IPS-NIHi7 (cell line): ENCODE measurements around the gene TENT4B.
"Not testable (repeated sequence)": the region's sequence is repeated elsewhere in the genome, so short reads cannot be mapped to it uniquely, and the experiment has no call there.

ENCODE experiments used
- DNase-seq: peaks from one replicate; pipeline ENCODE4 v3.0.0; 2012; ENCODE audit warnings: mixed read lengths; ENCODE audit errors: extremely low spot score

Gene TENT4B

DNA sequence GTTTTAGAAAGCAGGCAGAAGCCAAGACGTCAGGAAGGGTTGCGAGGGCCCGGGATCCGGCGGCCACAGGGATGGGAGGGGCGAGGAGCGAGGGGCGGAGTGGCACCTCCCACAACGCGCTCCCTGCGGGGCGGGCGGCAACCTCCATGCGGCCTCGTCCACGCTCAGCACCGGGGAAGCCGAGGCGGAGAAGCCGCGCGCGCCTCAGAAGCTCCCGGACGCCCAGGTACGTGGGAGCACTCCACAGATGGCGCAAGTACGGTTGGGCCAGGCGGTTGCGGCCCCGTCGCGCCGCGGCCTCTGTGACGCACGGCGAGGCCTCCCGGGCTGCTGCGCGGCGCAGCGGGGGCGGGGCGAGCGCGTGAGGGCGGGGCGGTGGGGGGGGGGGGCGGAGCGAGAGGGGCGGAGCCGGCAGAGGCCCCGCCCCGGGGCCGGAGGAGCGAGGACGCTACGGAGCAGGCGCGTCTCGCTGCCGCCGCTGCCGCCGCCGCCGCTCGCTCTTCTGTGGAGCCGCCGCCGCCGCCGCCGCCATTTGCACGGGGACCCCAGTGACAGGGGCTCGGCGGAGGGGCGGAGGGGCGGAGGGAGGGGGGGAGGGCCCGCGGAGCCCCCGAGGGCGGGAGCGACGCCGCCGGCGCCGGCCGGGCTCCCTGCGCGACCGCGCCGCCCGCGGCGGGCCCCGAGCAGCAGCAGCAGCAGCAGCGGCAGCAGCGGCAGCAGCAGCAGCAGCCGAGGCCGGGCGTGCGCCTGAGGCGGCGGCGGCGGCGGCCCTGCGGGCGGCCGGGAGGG, at the start of gene TENT4B:
TSS of gene TENT4B (plus strand) at position 500 of the 789 bp plus-strand sequence. CDS start 316 bp downstream, outside the sequence.
- peak; percentile 97 for DNase-seq

DNA sequence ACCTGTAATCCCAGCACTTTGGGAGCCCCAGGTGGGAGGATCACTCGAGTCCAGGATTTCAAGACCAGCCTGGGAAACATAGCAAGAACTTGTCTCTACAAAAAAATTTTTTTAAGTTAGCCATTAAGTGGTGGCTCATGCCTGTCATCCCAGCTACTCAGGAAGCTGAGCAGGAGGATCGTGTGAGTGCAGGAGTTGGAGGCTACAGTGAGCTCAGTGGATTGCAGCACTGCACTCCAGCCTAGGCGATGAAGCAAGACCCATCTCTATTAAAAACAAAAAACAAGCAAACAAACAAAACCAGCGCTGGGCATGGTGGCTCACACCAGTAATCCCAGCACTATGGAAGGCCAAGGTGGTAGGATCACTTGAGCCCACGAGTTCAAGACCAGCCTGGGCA, 49.3 kb upstream of the TENT4B start:
- no peak for DNase-seq

DNA sequence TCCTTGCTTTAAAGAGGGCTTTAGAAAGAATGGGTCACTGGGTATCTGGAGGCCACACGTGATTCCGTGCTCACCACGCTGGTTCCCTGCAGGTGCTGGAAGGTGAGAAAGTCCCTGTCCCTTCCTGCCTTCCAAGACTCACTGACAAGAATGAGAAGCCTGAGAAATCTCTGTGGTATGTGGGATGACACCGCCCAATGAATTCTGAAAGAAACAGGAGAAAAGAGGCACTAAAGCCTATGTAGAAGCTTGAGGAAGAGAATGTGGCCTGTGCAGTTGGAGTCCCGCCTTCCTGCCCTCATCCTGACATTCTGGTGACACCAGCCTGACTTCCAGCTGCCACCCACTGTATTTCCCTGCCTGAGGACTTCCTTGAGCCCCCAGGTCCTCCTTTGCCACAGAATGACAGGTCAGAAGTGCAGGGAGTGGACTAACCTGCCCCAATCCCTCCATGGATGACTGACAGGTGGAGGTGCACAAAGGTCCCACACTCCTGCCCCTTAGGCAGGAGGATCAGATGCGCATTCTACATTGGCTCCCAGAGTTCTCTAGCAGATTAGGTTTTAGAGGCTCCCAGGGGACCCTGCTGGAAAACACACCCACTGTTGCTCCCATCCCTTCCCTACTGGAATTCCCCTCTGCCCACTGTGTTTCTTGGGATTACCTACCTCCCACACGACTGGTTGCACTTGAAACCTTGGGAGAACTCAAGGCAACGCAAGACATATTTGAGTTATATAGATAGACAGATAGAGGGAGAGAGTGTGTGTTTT, 38.6 kb upstream of the TENT4B start:
- DNase-seq, result peak; percentile 21

DNA sequence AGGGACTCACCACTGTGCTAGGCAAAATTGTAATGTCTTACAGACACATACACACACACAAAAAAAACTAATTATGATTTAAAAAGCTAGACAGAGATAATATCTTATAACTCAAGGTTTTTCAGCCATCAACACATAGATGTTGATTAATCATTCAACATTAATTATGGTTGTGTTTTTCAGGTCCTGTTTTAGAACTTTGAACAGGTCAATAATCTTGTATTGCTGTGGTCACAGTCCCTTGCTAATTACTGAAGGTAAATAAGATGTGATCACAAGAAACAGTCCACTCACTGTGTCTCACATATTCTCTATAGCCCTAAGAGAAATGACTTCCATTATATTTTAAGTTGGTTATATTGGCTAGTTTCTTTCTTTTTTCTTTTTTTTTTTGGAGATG, 32.4 kb upstream of the TENT4B start:
- no peak for DNase-seq

DNA sequence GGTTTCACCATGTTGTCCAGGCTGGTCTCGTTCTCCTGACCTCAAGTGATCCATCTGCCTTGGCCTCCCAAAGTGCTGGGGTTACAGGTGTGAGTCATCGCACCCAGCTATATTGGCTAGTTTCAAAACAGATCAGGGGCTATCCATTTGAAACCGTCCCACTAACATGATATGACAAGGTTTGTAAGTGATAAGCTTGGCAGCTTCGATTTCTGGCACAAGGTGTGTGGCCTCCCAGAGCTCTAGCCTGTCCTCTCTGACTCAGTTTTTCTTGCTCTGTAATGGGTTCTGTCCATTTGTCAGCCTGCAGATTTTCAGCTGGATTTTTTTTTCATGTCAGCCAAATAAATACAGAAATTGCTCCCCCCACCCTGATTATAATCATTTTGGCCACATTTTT, 31.8 kb upstream of the TENT4B start:
- no peak for DNase-seq

DNA sequence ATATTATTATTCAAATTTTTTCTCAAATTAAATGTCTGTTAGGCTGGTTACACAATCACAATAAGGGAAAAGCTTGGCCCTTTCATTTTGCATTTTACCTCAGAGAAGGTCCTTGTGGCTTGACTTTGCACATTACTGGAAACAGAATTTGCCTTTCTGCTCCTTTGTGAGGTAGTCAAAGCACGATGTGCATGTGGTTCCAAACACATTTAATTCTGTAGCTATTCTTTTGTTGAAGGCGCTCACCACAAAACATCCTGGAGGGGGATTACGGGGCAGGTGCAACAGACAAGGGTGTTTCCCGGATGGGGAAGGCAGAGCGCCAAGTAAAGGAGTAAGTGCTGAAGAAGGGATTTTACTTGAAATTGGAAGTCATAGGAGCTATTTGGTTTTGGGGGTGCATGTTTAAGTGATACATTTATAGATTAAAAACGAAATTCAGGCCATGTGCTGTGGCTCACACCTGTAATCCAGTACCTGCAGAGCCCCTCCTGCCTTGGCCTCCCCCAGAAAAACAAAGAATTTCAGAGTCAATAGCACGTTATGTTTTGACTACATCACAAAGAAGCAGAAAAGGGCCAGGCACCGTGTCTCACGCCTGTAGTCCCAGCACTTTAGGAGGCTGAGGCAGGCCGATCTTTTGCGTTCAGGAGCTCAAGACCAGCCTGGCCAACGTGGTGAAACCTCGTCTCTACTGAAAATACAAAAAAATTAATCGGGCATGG, 31.2 kb upstream of the TENT4B start:
- DNase-seq, result no peak

DNA sequence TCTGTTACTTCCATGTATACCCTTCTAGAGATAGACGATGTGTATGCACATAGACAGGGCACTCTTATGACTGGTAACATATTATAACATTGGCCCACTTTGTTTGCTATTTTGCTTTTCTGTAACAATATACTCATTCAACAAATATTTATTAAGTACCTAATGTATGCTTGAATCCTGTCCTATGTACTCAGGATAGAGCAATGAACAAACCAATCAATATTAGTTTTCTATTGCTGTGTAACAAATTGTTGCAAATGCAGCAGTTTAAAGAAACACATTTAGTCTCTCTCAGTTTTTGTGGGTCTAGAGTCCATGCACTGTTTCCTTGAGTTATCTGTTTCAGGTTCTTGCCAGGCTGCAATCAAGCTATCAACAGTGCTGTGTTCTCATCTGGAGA, 29.7 kb upstream of the TENT4B start:
- DNase-seq, result no peak

DNA sequence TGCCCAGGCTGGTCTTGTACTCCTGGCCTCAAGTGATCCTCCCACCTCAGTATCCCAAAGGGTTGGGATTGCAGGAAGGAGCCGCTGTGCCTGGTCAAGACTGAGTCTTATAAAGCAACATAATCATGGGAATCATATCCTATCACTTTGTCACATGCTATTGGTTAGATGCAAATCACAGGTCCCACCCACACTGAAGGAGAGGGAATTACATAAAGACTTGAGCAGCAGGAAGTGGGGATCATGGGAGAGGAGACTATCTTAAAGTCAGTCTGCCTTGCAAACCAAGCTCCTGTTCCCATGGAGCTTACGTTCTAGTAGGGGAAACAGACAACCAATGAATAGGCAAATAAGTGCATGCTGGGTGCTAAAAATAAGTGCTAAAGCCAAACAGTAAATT, 28.3 kb upstream of the TENT4B start:
- no peak for DNase-seq

DNA sequence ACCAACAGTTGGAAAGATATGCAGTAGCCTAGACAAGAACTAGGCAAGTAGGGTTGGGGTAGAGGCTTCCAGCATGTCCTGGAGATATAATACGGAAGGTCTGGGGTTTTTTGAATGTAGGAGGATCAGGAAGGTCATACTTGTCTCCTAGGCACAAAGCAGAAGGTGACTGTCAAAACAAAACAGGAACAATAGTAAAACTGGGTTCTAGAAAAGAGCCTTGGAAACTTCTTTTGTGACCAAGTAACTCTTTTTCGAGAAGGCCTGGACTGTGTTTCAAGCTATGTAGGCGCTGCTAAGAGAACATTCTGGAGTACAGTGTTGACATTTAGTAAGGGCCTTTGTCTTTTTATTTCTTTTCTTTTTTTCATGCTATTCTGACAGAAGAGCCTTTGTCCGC, 26.9 kb upstream of the TENT4B start:
- DNase-seq, result no peak

DNA sequence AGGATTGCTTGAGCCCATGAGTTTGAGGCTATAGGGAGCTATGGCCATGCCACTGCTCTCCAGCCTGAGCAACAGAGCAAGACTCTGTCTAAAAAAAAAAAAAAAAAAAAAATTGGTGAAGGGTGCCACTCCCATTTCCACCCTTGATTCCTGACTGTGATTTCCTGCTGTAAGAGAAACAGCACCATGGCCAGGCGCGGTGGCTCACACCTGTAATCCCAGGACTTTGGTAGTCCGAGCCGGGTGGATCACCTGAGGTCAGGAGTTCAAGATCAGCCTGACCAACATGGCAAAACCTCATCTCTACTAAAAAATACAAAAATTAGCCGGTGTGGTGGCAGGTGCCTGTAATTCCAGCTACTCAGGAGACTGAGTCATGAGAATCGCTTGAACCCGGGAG, 20.5 kb upstream of the TENT4B start:
- not testable (repeated sequence) for DNase-seq

DNA sequence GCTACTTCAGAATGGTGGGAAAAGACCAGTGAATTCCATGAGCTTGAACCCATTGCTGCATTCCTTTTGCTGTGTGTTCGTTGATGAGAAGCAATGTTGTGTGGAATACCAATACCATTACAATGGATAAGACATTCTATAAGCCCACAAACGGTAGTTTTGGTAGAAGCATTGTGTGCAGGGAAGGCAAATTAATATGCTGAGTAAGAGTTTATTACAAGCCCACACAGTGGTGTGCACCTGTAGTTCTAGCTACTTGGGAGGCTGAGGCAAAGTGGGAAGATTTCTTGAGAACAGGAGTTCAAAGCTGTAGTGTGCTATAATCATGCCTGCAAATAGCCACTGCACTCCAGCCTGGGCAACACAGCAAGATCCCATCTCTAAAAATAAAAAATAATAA, 19.9 kb upstream of the TENT4B start:
- no peak for DNase-seq

DNA sequence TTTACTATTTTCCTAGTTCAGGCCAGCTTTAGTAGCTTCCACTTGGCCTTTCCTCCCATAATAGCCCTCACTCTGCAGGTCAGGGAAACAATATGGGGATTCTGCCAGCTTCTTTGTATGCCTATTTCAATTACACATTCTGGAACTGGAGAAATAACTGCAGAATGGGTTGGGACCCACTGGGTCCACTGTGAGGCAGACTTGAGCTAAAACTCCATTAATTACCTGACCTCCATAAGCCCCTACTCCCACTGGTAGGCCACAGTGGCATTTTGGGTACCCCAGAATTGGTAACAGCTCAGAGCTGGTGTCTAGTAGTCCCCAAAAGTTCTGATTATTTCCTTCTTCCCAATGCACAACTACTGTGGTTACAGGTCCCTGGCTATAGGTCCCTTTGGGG, 16.7 kb upstream of the TENT4B start:
- no peak for DNase-seq

DNA sequence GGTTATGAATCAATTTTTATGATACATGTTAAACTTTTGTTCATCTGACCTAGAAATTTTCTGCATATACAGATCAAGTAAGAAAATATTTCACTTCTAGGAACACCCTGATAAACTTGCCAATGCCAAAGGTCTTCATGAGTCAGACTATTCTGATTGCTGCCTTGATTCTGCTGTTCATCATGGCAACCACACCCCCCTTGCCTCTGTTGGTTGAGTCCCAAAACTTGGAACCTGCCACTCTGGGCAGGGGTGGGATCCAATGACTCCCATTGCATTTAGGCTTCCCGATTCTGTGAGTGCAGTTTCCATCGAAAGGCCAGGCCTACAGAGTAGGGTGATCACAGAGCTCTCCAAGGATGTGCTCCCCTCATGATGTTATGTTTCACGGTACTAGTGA, 15.8 kb upstream of the TENT4B start:
- no peak for DNase-seq

DNA sequence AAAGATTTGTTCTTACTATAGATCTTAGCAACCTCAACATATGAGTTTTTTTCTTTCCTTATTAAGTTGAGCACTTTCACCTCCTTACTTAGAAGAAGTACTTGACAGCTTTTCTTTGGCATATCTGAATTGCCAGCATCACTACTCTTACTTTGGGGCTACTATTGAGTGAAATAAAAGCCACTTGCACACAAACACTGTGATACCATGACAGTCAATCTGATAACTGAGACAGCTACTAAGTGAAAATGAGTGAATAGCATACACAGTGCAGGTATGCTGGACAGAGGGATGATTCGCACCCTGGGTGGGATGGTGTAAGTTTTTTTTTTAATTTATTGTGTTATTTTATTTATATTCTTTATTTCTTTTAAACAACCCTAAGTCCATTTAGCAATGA, 13.5 kb upstream of the TENT4B start:
- no peak for DNase-seq

DNA sequence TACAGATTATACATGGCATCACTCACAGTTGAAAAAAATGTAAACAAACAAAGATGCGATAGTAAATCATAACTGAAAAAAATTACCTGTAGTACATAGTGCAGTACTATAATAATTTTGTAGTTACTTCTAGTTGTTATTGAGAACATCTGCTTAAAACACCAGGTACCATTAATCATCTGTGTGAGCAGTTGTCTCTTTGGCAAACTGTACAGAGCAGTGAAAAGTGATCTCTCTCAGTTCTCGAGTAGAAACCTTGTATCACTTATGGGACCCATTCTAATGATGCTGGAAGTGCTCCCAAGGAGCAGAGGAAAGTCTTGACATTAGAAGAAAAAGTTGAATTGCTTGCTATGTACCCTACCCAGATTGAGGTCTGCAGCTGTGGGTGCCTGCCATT, 8.9 kb upstream of the TENT4B start:
- no peak for DNase-seq

DNA sequence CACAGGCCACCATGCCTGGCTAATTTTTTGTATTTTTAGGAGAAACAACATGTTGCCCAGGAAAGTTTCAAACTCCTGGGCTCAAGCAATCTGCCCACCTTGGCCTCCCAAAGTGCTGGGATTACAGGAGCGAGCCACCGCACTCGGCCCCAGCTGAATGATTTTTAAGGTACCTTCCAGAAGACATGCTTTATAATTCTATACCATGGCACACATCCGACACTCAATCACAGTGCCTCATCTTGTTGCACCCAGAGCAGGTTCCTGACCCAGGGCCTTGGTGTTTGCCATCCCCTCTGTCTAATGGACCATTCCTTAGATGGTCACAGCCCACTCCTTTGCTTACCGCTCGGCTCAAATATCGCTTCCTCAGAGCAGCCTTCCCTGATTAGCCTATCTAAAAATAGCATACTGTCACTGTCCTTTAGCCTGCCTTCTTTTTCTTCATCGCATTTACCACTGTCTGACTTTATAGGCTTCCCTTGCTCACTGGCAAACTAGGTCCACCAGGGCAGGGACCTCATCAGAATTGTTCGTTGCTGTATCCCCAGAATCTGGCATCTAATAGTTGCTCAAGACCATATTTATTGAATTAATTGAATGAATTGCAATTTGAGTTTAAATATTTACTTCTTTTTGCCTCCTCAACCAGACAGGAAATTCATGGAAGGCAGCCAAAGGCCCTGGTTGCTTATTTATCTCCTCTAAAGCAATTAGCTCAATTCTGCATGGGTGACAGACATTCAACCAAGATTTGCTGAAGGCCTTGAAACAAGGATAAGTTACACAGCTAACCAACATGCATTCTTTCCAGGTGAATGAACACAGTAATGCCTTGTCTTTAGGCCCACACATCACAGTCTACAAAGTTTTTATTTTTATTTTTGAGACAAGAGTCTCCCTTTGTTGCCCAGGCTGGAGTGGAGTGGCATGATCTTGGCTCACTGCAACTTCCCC, 6.3 kb upstream of the TENT4B start:
- no peak for DNase-seq

DNA sequence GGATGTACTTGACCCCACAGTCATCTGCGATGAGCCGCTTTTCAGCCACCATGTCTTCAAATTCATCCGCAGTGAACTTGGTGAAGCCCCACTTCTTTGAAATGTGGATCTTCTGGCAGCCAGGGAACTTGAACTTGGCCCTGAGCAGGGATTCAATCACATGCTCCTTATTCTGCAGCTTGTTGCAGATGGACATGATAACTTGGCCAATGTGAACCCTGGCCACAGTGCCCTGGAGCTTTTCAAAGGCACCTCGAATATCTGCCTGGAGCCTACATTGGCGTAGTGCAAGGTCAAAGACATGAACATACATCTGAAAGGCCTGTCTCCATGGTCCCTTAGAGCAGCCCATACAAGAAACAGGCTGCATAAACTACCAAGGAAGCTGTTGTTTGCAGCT, 1.8 kb upstream of the TENT4B start:
- no peak for DNase-seq

DNA sequence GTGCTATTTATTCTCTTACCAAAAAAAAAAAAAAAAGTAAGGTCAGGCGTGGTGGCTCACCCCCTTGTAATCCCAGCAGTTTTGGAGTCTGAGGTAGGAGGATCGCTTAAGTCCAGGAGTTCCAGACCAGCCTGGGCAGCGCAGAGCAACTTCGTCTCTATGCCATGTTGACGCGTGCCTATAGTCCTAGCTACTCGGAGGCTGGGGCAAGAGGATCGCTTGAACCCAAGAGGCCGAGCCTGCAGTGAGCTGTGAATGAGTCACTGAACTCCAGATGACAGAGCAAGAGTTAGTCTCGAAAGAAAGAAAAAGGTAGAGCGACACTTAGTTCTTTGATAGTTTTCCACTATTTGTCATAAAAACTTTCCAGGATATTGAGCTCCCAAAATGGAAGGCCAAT, 1.4 kb upstream of the TENT4B start:
- DNase-seq, result no peak

DNA sequence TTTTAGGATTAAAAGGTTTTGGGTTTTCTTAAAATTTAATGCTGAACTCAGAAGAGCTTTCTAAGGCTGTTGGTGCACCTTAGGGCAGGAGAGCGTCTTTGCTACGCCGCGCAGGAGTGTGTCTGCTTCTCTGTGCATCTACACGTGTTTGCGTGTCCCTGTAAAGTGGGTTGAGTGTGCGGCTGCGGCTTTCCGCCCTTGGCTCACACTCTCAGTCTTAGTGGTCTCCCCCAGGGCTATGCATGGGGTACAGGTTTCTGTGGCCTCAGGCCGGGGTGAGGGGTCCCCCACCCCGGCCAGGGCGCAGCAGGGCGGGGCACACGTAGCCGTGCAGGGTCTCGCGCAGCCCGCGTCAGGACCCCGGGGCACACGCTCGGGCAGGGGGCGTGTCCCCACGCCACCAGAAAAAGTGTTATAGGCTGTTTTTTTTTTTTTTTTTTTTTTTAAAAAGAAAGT, 727 bp upstream of the TENT4B start:
- DNase-seq, result no peak

DNA sequence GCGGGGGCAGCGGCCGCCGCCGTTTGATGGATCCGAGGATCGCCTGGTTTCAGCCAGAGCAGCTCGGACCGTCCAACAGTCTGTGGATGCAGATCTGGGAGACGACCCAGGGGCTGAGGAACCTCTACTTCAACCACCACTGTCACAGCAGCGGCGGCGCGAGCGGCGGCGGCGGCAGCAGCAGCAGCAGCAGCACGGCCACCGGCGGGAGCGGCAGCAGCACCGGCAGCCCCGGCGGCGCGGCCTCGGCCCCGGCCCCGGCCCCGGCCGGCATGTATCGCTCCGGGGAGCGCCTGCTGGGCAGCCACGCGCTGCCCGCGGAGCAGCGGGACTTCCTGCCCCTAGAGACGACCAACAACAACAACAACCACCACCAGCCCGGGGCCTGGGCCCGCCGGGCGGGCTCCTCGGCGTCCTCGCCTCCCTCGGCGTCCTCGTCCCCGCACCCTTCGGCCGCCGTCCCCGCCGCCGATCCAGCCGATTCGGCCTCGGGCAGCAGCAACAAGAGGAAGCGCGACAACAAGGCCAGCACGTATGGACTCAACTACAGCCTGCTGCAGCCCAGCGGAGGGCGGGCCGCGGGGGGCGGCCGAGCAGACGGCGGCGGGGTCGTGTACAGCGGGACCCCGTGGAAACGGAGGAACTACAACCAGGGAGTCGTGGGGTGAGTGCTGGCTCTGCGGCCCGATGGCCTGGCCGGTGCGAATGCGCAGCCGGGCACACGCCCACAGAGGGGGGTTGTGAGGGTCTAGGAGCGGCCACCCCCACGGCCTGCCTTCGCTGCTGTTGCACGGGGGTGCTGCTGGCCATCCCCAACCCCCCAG, 702 bp downstream of the TENT4B start:
- peak; percentile 31 for DNase-seq
